Ascending aorta (tissue), 2 donors: ENCODE measurements around the gene DUOX1. TPM values are rescaled to one million over a fixed set of nuclear protein-coding genes. Genes with fewer than 3 reads are reported as not detected.

Experiments
- DNase-seq, 2 donors: peaks; one replicate each; pipeline ENCODE4 v3.0.0-alpha.2; 2019; ENCODE audit warnings: low spot score in 2 of 2
- H3K27ac ChIP-seq, 2 donors: fragments of 200-600 bp; sonication (generic); one replicate each; pipeline ENCODE4 v1.5.1; 2016 to 2017; ENCODE audit warnings: mild to moderate bottlenecking in 1 of 2
- H3K27me3 ChIP-seq: fragments of 200-600 bp; sonication (generic); one replicate; pipeline ENCODE4 v1.5.1; 2017
- H3K36me3 ChIP-seq, 2 donors: fragments of 200-600 bp; sonication (generic); one replicate each; pipeline ENCODE4 v1.5.1; 2016
- H3K4me1 ChIP-seq, 2 donors: fragments of 200-600 bp; sonication (generic); one replicate each; pipeline ENCODE4 v1.5.1; 2016 to 2017; ENCODE audit warnings: mild to moderate bottlenecking in 1 of 2
- H3K4me3 ChIP-seq, 2 donors: fragments of 200-600 bp; sonication (generic); one replicate each; pipeline ENCODE4 v1.5.1; 2016 to 2017; ENCODE audit warnings: mild to moderate bottlenecking in 1 of 2
- H3K9me3 ChIP-seq, 2 donors: fragments of 200-600 bp; sonication (generic); one replicate each; pipeline ENCODE4 v1.5.1; 2016
- intact Hi-C: fragments of 100-400 bp; cut with DNase I; formaldehyde crosslinking; loops from one replicate; pipeline ENCODE4 v1.15.1; 2023
- total RNA-seq: library from RNA; depleted of rRNA; stranded (reverse); fragments of >200 nt; gene quantifications from one replicate; pipeline ENCODE4 v1.1.0, GENCODE V29; 2016
- TF ChIP-seq, protein P1 (sequence below), 3 experiments: fragments of 200-600 bp in 2 of 3; fragments of 450-650 bp in 1 of 3; sonication (generic) in 2 of 3; IDR thresholded peaks; one replicate each; pipeline ENCODE4 v1.5.1; 2016 to 2019; ENCODE audit warnings: antibody characterized with exemption in 3 of 3, mild to moderate bottlenecking in 1 of 3, moderate library complexity in 1 of 3

DUOX1 gene
- total RNA-seq, 1 donor from 2014 or later, result 2.7 TPM

DNA sequence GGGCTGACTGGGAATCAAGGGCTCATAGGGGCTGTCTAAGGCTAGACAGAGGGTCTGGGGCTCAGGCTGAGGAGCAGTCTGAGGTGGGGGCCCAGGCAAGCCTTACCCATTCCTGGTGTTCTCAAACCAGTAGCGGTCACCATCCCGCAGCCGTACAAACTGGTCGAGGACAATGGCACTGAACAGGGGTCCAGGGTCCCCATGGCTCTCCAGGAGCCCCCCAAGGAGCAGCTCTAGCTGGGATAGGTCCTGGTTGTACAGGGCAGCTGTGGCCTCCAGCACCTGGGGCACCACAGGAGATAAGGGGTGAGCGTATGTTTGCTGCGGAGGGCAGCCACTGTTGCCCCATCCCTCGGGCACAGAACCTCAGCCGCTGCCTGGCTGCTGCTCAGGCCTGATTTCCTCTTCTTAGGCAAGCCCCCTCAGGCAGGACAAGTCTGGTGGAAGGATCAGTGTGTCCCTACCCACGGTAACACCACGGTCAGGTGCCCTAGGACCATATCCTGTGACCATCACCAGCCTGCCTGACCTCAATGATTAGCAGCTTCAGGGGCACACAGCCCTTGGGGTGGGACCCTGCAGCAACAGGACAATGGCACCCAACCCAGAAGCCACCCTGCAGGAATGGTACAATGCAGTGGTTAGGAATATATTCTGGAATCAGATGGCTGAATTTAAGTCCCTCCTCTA is 21.7 kb upstream of the DUOX1 start:
- TF ChIP-seq, protein P1, sequence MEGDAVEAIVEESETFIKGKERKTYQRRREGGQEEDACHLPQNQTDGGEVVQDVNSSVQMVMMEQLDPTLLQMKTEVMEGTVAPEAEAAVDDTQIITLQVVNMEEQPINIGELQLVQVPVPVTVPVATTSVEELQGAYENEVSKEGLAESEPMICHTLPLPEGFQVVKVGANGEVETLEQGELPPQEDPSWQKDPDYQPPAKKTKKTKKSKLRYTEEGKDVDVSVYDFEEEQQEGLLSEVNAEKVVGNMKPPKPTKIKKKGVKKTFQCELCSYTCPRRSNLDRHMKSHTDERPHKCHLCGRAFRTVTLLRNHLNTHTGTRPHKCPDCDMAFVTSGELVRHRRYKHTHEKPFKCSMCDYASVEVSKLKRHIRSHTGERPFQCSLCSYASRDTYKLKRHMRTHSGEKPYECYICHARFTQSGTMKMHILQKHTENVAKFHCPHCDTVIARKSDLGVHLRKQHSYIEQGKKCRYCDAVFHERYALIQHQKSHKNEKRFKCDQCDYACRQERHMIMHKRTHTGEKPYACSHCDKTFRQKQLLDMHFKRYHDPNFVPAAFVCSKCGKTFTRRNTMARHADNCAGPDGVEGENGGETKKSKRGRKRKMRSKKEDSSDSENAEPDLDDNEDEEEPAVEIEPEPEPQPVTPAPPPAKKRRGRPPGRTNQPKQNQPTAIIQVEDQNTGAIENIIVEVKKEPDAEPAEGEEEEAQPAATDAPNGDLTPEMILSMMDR (IDR thresholded peaks at IDR 0.05), result no peak
- peak in 1 of 2 donors; percentile 58 for DNase-seq
- no peak overlapping the region for H3K27ac ChIP-seq
- H3K27me3 ChIP-seq, result peaks cover 6% of the 10 kb centered on the region
- H3K9me3 ChIP-seq, result no peaks in the 10 kb centered on the region
- no peaks in the 10 kb centered on the region for H3K36me3 ChIP-seq
- no peak overlapping the region for H3K4me3 ChIP-seq
- intact Hi-C loops, result no loop called here
- peaks cover 0 to 6% of the 10 kb centered on the region in 2 donors for H3K4me1 ChIP-seq

- H3K4me3 ChIP-seq, result no peak overlapping the region
Observed at GRCh38 chr15:45110256-45110820, 19.5 kb upstream of the DUOX1 start.

DNA sequence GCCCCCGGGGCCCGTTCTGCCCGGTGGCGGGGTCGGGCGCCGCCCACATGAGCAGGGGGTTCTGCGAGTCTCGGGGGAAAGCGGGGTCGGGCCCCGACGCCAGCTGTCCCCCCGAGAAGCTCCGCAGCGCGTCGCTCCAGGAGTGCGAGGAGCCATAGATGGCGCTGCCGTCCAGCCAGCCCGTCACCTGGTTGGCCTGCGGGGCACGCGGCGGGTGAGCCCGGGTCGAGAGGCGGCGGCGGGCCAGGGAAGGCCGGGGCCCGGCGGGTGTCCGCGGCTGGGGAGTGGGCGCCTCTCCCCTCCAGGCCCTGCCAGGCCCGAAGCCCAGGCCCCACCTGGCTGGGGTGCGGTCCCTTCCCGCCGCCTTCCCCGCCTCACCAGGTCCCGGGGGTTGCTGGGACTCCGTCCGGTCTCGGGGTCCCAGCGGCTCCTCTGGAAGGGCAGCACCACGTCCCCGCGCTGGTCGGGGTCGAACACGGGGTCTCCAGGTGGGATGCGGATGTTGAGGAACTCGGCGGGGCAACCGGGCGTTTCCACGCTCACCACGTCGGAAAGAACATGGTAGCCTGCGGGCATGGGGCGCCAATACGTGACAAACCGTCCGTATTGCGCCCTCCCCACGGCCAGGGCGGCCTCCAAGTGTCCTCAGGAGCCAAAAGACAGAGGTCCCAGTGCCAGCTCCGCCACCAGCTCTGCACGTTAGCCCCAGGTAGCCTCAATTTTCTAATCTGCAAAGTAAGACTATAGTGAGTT is 18.2 kb upstream of the DUOX1 start:
- no peak overlapping the region for H3K4me3 ChIP-seq
- H3K4me1 ChIP-seq, result peaks cover under 1 to 10% of the 10 kb centered on the region in 2 donors
- DNase-seq, result no peak
- TF ChIP-seq, protein P1 (IDR thresholded peaks at IDR 0.05), result no peak
- H3K27me3 ChIP-seq, result peaks cover 6% of the 10 kb centered on the region
- no peaks in the 10 kb centered on the region for H3K9me3 ChIP-seq
- no peak overlapping the region for H3K27ac ChIP-seq
- intact Hi-C loops, result no loop called here
- no peaks in the 10 kb centered on the region for H3K36me3 ChIP-seq

More at GRCh38 chr15:45110256-45110820, 19.5 kb upstream of the DUOX1 start:
- Histone ChIP-seq H3K36me3 (no peaks in the 10 kb centered on the region), H3K9me3 (no peaks in the 10 kb centered on the region), H3K4me1 (peaks cover 0 to 10% of the 10 kb centered on the region in 2 donors), H3K27ac (no peak overlapping the region), H3K27me3 (peaks cover 6% of the 10 kb centered on the region)
- TF ChIP-seq, protein P1 (IDR thresholded peaks at IDR 0.05), result no peak
- intact Hi-C loops, result no loop called here
- DNase-seq, result no peak

DNA sequence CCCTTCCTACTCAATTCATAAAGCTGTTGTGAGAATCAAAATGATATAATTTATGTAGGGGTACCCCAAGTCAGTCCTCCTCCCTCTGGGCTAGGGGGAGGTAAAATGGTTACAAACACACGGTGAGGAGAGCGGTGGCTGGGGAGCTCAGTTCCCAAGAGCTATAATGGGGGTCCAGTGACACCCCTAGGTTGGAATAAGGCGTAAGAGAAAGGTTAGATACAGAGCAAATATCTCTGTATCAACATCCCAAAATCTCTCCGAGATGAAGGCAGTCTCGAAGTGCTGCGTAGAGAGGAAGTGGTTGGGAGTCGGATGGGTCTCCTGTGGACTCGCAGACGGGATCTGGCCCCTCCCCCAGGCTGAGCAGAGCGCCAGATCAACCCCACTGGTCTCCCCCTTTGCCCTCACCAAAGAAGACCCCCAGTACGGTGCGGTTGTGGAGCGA is 17.6 kb upstream of the DUOX1 start:
- H3K27me3 ChIP-seq, result peaks cover 10% of the 10 kb centered on the region
- H3K9me3 ChIP-seq, result no peaks in the 10 kb centered on the region
- H3K4me1 ChIP-seq, result peaks cover 7 to 14% of the 10 kb centered on the region in 2 donors
- no peak for DNase-seq
- H3K36me3 ChIP-seq, result no peaks in the 10 kb centered on the region
- peak overlapping the region; percentile 36 to 45 for H3K4me3 ChIP-seq
- intact Hi-C loops, result no loop called here
- H3K27ac ChIP-seq, result no peak overlapping the region
- TF ChIP-seq, protein P1 (IDR thresholded peaks at IDR 0.05), result no peak

- TF ChIP-seq, protein P1 (IDR thresholded peaks at IDR 0.05), result no peak
- DNase-seq, result no peak
- H3K9me3 ChIP-seq, result no peaks in the 10 kb centered on the region
- peaks cover 14% of the 10 kb centered on the region for H3K27me3 ChIP-seq
- intact Hi-C loops, result no loop called here
- H3K36me3 ChIP-seq, result no peaks in the 10 kb centered on the region
- peaks cover 7 to 18% of the 10 kb centered on the region in 2 donors for H3K4me1 ChIP-seq
- no peak overlapping the region for H3K27ac ChIP-seq
- H3K4me3 ChIP-seq, result peak overlapping the region; percentile 36 to 45
Observed at GRCh38 chr15:45112591-45113379, 17.0 kb upstream of the DUOX1 start.
